Brain microvascular endothelial cell (primary cell): ENCODE measurements around the gene PCAT6.

Experiments used
- DNase-seq: peaks from one replicate; pipeline ENCODE4 v3.0.0-alpha.2; 2020
- H3K27ac ChIP-seq: fragments of 250-450 bp; sonication (Bioruptor Pico); 2 replicates; pipeline ENCODE4 v1.5.1; 2020; ENCODE audit warnings: mild to moderate bottlenecking, moderate library complexity
- H3K27me3 ChIP-seq: fragments of 250-450 bp; sonication (Bioruptor Pico); replicated peaks from 2 replicates; pipeline ENCODE4 v1.5.1; 2020; ENCODE audit warnings: mild to moderate bottlenecking
- H3K36me3 ChIP-seq: fragments of 250-450 bp; sonication (Bioruptor Pico); replicated peaks from 2 replicates; pipeline ENCODE4 v1.5.1; 2020; ENCODE audit warnings: mild to moderate bottlenecking
- H3K4me3 ChIP-seq: 2 replicates; pipeline ENCODE4 v1.5.1; 2011; ENCODE audit warnings: low read depth, mild to moderate bottlenecking, control low read depth, low read length, moderate library complexity
- in situ Hi-C: cut with HindIII; loops from 2 replicates; pipeline ENCODE4 v1.10.0; 2017; ENCODE audit warnings: low sequenced_read_pairs, low pct_ligation_motif_present
- TF ChIP-seq, protein P1 (sequence below): IDR thresholded peaks from 2 replicates; pipeline ENCODE4 v1.5.1; 2011; ENCODE audit warnings: low read depth, mild to moderate bottlenecking, moderate library complexity, low read length, control low read depth, inconsistent platforms; ENCODE audit errors: missing control alignments

PCAT6 gene

DNA sequence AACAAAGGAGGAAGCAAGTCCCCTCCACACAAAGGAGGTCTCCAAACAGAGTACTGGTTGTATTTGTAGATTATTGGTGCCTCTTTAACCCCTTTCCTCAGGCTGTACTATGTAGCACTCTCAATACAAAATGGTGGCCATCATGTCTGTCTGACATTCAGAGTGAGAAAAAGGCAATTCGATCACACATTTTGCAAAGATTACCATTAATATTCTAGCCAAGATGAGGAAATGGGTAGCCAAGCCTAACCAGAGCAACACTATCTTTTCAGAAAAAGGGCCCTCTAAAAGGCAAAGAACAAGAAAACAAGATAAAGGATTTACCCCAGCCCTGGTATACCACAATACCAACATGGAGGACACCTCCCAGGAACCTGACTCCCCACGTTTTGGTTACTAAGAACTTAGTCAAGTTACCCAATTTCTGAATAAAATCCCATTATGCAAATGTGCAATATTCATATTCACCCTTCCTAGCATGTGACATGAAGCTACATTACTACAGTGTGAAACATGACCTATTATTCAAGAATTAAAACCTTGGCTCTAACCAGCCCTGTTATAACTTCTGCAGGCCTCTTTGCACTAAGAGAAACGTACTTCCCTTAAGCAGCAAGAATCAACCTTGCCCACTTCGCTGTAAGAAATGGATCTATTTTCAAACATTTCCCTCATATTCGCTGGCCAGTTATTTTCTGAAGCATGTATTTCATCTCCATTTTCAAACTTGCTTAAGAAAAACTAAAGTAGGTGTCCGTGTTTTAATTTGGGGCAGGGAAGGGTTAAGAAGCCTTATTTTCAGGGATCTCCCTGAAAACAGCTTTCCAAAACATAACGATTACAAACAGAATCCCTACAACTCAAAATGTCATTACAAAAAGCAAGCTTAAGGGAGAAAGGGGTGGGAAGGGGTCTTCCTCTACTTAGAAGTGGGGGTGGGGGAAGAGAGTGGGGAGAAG lies 4.6 kb upstream of the PCAT6 start:
- Histone ChIP-seq H3K36me3 (peaks cover 2% of the 10 kb centered on the region), H3K4me3 (peak overlapping the region; percentile 86), H3K27me3 (no peaks in the 10 kb centered on the region), H3K27ac (no peak overlapping the region)
- TF ChIP-seq, protein P1, sequence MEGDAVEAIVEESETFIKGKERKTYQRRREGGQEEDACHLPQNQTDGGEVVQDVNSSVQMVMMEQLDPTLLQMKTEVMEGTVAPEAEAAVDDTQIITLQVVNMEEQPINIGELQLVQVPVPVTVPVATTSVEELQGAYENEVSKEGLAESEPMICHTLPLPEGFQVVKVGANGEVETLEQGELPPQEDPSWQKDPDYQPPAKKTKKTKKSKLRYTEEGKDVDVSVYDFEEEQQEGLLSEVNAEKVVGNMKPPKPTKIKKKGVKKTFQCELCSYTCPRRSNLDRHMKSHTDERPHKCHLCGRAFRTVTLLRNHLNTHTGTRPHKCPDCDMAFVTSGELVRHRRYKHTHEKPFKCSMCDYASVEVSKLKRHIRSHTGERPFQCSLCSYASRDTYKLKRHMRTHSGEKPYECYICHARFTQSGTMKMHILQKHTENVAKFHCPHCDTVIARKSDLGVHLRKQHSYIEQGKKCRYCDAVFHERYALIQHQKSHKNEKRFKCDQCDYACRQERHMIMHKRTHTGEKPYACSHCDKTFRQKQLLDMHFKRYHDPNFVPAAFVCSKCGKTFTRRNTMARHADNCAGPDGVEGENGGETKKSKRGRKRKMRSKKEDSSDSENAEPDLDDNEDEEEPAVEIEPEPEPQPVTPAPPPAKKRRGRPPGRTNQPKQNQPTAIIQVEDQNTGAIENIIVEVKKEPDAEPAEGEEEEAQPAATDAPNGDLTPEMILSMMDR = no peak
- in situ Hi-C loops = no loop called here
- DNase-seq = no peak

GRCh38 chr1:202806845-202807450 lies 3.8 kb upstream of the PCAT6 start:
- Histone ChIP-seq H3K36me3 (peaks cover 2% of the 10 kb centered on the region), H3K27me3 (no peaks in the 10 kb centered on the region), H3K4me3 (peak overlapping the region; percentile 86), H3K27ac (peak overlapping the region; percentile 87)
- no peak for DNase-seq
- in situ Hi-C loops = no loop called here
- TF ChIP-seq, protein P1 = no peak

- in situ Hi-C loops = no loop called here
- H3K27ac ChIP-seq = peak overlapping the region; percentile 87
- TF ChIP-seq, protein P1 = no peak
- peak overlapping the region; percentile 86 for H3K4me3 ChIP-seq
- no peak for DNase-seq
- H3K36me3 ChIP-seq = peaks cover 2% of the 10 kb centered on the region
- H3K27me3 ChIP-seq = no peaks in the 10 kb centered on the region
These were observed 3.3 kb upstream of the PCAT6 start for GRCh38 chr1:202807451-202807925.

DNA sequence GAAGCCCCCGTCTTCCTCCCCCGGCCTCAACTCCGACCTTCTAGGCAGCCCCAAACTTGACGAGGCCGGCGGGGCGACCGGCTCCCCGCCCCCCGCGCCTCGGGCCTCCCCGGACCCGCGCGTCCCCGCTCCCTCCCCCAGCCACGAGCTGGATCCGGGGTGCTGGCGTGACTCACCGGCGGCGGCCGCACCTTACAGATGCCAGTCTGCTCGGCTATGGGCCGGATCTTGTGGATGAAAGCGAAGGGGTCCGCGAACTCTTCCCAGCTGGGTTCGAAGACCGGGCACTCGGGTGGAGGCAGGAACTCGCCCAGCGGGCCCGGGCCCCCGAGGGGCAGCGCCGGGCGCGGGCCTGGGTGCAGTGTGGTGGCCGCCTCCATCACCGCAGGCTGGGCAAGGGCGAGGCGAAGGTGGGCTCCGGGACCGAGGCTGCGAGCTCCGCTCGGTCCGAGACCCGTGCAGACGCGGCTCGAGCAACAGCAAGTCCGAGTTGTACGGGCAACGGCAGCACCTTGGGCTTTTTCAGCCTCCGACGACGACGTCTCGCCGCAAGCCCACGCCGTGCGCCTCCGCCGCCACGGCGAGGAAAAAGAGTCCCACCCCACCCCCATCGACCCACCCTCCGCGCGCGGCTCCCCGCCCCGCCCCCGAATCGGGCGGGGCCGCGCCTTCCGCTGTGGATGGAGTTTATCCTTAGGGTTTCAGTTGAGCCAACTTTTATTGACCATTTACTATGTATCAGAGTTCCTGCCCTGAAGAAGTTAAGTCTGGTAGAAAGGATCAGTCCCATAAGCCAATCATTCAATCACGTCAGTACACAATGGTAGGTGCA lies 2.6 kb upstream of the PCAT6 start, which contains the start of gene KDM5B:
TSS of gene KDM5B (minus strand) at position 496 of the 832 bp plus-strand sequence. CDS start at position 380, 116 bp downstream.
- H3K4me3 ChIP-seq = peak within 1 kb of the TSS; percentile 86
- TF ChIP-seq, protein P1 = no peak
- H3K27ac ChIP-seq = peak within 1 kb of the TSS; percentile 87
- no peaks in the 10 kb centered on the region for H3K27me3 ChIP-seq
- peak; percentile 45 for DNase-seq
- peaks cover 2% of the 10 kb centered on the region for H3K36me3 ChIP-seq
- in situ Hi-C loops = no loop called here

DNA sequence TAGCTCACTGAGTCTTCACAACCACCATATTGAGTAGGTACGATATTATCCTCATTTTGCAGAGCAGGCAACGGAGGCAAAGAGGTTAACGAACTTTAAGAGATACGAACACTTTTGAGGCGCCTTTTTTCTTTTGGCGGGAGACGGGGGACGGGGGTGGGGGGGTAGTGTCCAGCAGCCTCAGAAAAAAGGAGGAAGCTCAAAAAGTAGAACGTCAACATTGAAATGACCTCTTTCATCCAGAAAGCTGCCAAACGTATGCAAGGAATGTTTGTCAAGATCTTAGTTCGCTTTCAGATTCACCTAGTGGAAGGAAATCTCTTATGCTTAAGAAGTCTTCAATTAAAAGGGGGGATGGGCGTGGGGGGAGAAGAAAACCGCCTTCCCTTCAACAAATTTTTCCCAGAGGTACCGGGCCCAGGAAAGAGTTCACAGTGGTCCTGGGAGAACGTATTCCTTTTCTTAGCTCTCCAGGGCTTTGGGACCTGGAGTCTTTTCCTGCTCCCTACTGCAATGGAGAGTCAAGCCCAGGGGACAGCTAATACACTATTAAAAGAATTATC lies 1.1 kb upstream of the PCAT6 start:
- Histone ChIP-seq H3K27me3 (no peaks in the 10 kb centered on the region), H3K27ac (no peak overlapping the region), H3K36me3 (peaks cover 2% of the 10 kb centered on the region), H3K4me3 (no peak overlapping the region)
- in situ Hi-C loops = no loop called here
- TF ChIP-seq, protein P1 = no peak
- DNase-seq = no peak
